Neural progenitor cell (in vitro differentiated cells): ENCODE data around the gene ZNF311. TPM values are rescaled to one million over a fixed set of nuclear protein-coding genes. Genes with fewer than 3 reads are reported as not detected.
"Not testable (repeated sequence)": the region's sequence is repeated elsewhere in the genome, so short reads cannot be mapped to it uniquely, and the experiment has no call there.

ENCODE experiments used
- DNase-seq: peaks from one replicate; pipeline ENCODE4 v3.0.0-alpha.2; 2016; ENCODE audit warnings: low spot score
- H2AFZ ChIP-seq: fragments of 200-600 bp; sonication (generic); replicated peaks from 2 replicates; pipeline ENCODE4 v1.6.1; 2016; ENCODE audit warnings: antibody characterized with exemption
- H3F3A ChIP-seq: fragments of 200-600 bp; sonication (generic); 2 replicates; pipeline ENCODE4 v1.6.1; 2016; ENCODE audit warnings: antibody characterized with exemption, low read depth
- H3K27ac ChIP-seq: fragments of 200-600 bp; sonication (generic); 2 replicates; pipeline ENCODE4 v1.5.1; 2016; ENCODE audit warnings: mild to moderate bottlenecking
- H3K27me3 ChIP-seq: fragments of 200-600 bp; sonication (generic); 2 replicates; pipeline ENCODE4 v1.6.1; 2016; ENCODE audit warnings: mild to moderate bottlenecking, moderate library complexity
- H3K36me3 ChIP-seq: fragments of 200-600 bp; sonication (generic); 2 replicates; pipeline ENCODE4 v1.5.1; 2016
- H3K4me1 ChIP-seq: fragments of 200-600 bp; sonication (generic); 2 replicates; pipeline ENCODE4 v1.6.1; 2016; ENCODE audit warnings: mixed run types
- H3K4me2 ChIP-seq: fragments of 200-600 bp; sonication (generic); 2 replicates; pipeline ENCODE4 v1.6.1; 2016
- H3K4me3 ChIP-seq: fragments of 200-600 bp; sonication (generic); 2 replicates; pipeline ENCODE4 v1.5.1; 2016
- H3K79me2 ChIP-seq: fragments of 200-600 bp; sonication (generic); 2 replicates; pipeline ENCODE4 v1.6.1; 2016; ENCODE audit warnings: low read depth
- H3K9ac ChIP-seq: fragments of 200-600 bp; sonication (generic); 2 replicates; pipeline ENCODE4 v1.6.1; 2016
- H3K9me3 ChIP-seq: fragments of 200-600 bp; sonication (generic); 2 replicates; pipeline ENCODE4 v1.5.1; 2016; ENCODE audit warnings: low read depth
- H4K20me1 ChIP-seq: fragments of 200-600 bp; sonication (generic); 2 replicates; pipeline ENCODE4 v1.6.1; 2016; ENCODE audit warnings: low read depth
- H3K27ac Mint-ChIP-seq: 3 replicates; pipeline ENCODE4 v1.8.0; 2021; ENCODE audit warnings: mixed read lengths
- H3K27me3 Mint-ChIP-seq: 2 replicates; pipeline ENCODE4 v1.8.0; 2022; ENCODE audit warnings: low read depth, mild to moderate bottlenecking, inconsistent platforms, moderate library complexity, mixed read lengths; ENCODE audit not compliant: insufficient read depth
- H3K36me3 Mint-ChIP-seq: 3 replicates; pipeline ENCODE4 v1.8.0; 2021; ENCODE audit warnings: mixed read lengths
- H3K4me1 Mint-ChIP-seq: 3 replicates; pipeline ENCODE4 v1.8.0; 2021; ENCODE audit warnings: mixed read lengths
- H3K4me3 Mint-ChIP-seq: 3 replicates; pipeline ENCODE4 v1.8.0; 2021; ENCODE audit warnings: mild to moderate bottlenecking, moderate library complexity, mixed read lengths
- H3K9me3 Mint-ChIP-seq: 3 replicates; pipeline ENCODE4 v1.8.0; 2020; ENCODE audit warnings: mixed read lengths
- EZH2 ChIP-seq: fragments of 200-600 bp; sonication (generic); IDR thresholded peaks from 2 replicates; pipeline ENCODE4 v1.6.1; 2017; ENCODE audit warnings: antibody characterized with exemption, mild to moderate bottlenecking, moderate library complexity
- EZH2phosphoT487 ChIP-seq: fragments of 200-600 bp; sonication (generic); IDR thresholded peaks from 2 replicates; pipeline ENCODE4 v1.6.1; 2017; ENCODE audit warnings: antibody characterized with exemption
- total RNA-seq: library from RNA; depleted of rRNA; stranded (reverse); fragments of >200 nt; gene quantifications from 2 replicates; pipeline ENCODE4 v1.2.3, GENCODE V29; 2015; ENCODE audit warnings: low replicate concordance
- TF ChIP-seq, protein P1 (sequence below): fragments of 200-600 bp; sonication (generic); IDR thresholded peaks from 2 replicates; pipeline ENCODE4 v1.5.1; 2017; ENCODE audit warnings: antibody characterized with exemption, mild to moderate bottlenecking

Gene ZNF311
- total RNA-seq, 1 donor from 2014 or later, result 1.9 TPM

DNA sequence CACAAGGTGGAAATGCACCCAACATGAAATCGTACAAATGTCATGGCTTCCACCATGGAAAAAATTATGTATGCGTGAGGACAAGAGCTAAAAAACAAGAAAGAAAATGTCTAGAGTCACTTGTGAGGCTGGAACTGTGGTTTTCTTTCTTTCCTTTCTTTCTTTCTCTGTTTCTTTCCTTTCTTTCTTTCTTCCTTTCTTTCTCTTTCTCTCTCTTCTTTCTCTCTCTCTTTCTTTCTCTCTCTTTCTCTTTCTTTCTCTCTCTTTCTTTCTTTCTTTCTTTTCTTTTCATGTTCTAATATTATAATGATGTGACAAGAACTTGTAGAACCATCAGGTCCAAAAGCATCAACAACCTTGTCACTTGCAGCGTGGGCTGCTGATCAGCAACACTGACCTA is 28.4 kb downstream of the ZNF311 start:
- Histone ChIP-seq H3K9me3 (no peaks in the 10 kb centered on the region), H3K4me2 (peak overlapping the region; percentile 61), H3K9ac (no peak overlapping the region), H3K36me3 (no peaks in the 10 kb centered on the region), H3K4me1 (peaks cover 4% of the 10 kb centered on the region), H3F3A (peaks cover 5% of the 10 kb centered on the region), H3K27ac (no peak overlapping the region), H3K79me2 (no peaks in the 10 kb centered on the region), H2AFZ (peak overlapping the region; percentile 32), H3K4me3 (no peak overlapping the region), H3K27me3 (peaks cover 47% of the 10 kb centered on the region), H4K20me1 (no peaks in the 10 kb centered on the region)
- Mint-ChIP-seq H3K9me3 (peaks cover under 1% of the 10 kb centered on the region), H3K36me3 (no peaks in the 10 kb centered on the region), H3K27ac (no peak overlapping the region), H3K4me1 (peaks cover 15% of the 10 kb centered on the region), H3K27me3 (peaks cover 18% of the 10 kb centered on the region), H3K4me3 (no peak overlapping the region)
- DNase-seq, result no peak
- TF ChIP-seq EZH2, result no peak

- H3K36me3 ChIP-seq, result no peaks in the 10 kb centered on the region
- no peaks in the 10 kb centered on the region for H3F3A ChIP-seq
- H3K9me3 ChIP-seq, result no peaks in the 10 kb centered on the region
- H4K20me1 ChIP-seq, result no peaks in the 10 kb centered on the region
- H3K79me2 ChIP-seq, result no peaks in the 10 kb centered on the region
- H3K4me3 Mint-ChIP-seq, result no peak overlapping the region
- no peaks in the 10 kb centered on the region for H3K36me3 Mint-ChIP-seq
- H3K4me1 ChIP-seq, result no peaks in the 10 kb centered on the region
- peaks cover 37% of the 10 kb centered on the region for H3K27me3 ChIP-seq
- H3K9ac ChIP-seq, result no peak overlapping the region
- no peak for DNase-seq
- H3K27me3 Mint-ChIP-seq, result peaks cover 14% of the 10 kb centered on the region
- H3K4me3 ChIP-seq, result no peak overlapping the region
- H3K4me1 Mint-ChIP-seq, result peaks cover 3% of the 10 kb centered on the region
- TF ChIP-seq, protein P1, sequence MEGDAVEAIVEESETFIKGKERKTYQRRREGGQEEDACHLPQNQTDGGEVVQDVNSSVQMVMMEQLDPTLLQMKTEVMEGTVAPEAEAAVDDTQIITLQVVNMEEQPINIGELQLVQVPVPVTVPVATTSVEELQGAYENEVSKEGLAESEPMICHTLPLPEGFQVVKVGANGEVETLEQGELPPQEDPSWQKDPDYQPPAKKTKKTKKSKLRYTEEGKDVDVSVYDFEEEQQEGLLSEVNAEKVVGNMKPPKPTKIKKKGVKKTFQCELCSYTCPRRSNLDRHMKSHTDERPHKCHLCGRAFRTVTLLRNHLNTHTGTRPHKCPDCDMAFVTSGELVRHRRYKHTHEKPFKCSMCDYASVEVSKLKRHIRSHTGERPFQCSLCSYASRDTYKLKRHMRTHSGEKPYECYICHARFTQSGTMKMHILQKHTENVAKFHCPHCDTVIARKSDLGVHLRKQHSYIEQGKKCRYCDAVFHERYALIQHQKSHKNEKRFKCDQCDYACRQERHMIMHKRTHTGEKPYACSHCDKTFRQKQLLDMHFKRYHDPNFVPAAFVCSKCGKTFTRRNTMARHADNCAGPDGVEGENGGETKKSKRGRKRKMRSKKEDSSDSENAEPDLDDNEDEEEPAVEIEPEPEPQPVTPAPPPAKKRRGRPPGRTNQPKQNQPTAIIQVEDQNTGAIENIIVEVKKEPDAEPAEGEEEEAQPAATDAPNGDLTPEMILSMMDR, result no peak
- no peak for TF ChIP-seq EZH2phosphoT487
- no peak for TF ChIP-seq EZH2
- H3K27ac Mint-ChIP-seq, result no peak overlapping the region
- H3K4me2 ChIP-seq, result no peak overlapping the region
- no peak overlapping the region for H2AFZ ChIP-seq
- H3K9me3 Mint-ChIP-seq, result peaks cover 6% of the 10 kb centered on the region
- H3K27ac ChIP-seq, result no peak overlapping the region
Observed at GRCh38 chr6:28974505-28974904, 30.6 kb downstream of the ZNF311 start.

- not testable (repeated sequence) for H3K27me3 ChIP-seq, H3K36me3 Mint-ChIP-seq, DNase-seq, H3K27ac Mint-ChIP-seq, H3K9me3 ChIP-seq, H3K4me1 Mint-ChIP-seq, H3K36me3 ChIP-seq, H4K20me1 ChIP-seq, H3K4me3 Mint-ChIP-seq, H3F3A ChIP-seq, H3K9ac ChIP-seq, H3K79me2 ChIP-seq, H3K4me1 ChIP-seq, H3K4me3 ChIP-seq, H2AFZ ChIP-seq, H3K27ac ChIP-seq, H3K4me2 ChIP-seq
- Mint-ChIP-seq H3K9me3 (peaks cover 42% of the 10 kb centered on the region), H3K27me3 (peaks cover 14% of the 10 kb centered on the region)
Observed at GRCh38 chr6:28970056-28970455, 35.1 kb downstream of the ZNF311 start.

- H3K4me3 ChIP-seq, result no peak overlapping the region
- Mint-ChIP-seq H3K4me3 (no peak overlapping the region), H3K27ac (no peak overlapping the region), H3K4me1 (no peaks in the 10 kb centered on the region), H3K36me3 (no peaks in the 10 kb centered on the region), H3K9me3 (peaks cover 44% of the 10 kb centered on the region), H3K27me3 (peaks cover 13% of the 10 kb centered on the region)
- H2AFZ ChIP-seq, result no peak overlapping the region
- no peak for DNase-seq
- H3K27me3 ChIP-seq, result no peaks in the 10 kb centered on the region
- no peaks in the 10 kb centered on the region for H3K9me3 ChIP-seq
- no peaks in the 10 kb centered on the region for H3F3A ChIP-seq
- no peaks in the 10 kb centered on the region for H3K79me2 ChIP-seq
- H4K20me1 ChIP-seq, result no peaks in the 10 kb centered on the region
- no peaks in the 10 kb centered on the region for H3K4me1 ChIP-seq
- H3K36me3 ChIP-seq, result no peaks in the 10 kb centered on the region
- H3K4me2 ChIP-seq, result no peak overlapping the region
- H3K9ac ChIP-seq, result no peak overlapping the region
- no peak overlapping the region for H3K27ac ChIP-seq
- no peak for TF ChIP-seq EZH2
- TF ChIP-seq EZH2phosphoT487, result no peak
- TF ChIP-seq, protein P1, result no peak
Observed at GRCh38 chr6:28969129-28969528, 36.0 kb downstream of the ZNF311 start.
